Measurements from ENCODE around the gene HLCS.
A peak's percentile ranks its signal among the peaks of the same experiment; 100 is the strongest.
"Not testable (repeated sequence)": the region's sequence is repeated elsewhere in the genome, so short reads cannot be mapped to it uniquely, and the experiment has no call there.

HLCS gene

DNA sequence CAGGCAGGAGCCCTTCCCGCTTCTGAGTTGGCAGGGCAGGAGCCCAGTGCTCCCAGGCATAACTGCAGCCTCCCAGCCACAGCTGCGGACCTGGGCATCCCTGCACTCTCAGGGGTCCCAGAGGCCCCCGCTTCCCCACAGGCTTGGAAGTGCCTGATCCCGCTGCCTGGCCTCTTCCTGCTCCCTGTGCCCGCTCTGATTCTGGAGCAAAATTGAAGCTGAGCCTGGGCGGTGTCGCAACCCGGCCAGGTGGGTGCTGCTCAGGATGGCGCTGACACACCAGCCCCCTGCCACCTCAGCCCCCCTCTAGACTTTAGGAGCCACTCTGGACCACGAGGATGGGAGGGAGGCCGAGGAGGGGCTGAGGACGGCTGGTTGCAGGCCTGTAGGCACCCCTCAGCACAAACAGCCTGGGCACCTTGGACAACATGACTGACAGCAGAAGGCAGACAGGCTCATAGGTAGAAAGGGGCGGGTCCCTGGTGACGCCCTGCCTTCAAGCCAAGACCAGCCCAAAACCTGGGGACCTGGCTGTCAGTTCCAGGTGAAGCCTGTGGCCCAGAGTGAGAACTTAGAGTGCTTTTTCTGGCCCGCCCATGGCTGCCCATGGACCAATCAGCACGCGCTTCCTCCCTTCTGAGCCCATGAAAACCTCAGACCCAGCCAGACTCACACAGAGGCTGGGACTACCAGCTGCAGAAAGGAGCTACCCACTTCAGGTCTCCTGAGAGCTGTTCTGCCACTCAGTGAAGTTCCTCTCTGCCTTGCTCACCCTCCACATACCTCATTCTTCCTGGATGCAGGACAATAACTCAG, 7.2 kb downstream of the HLCS start:
- DNase-seq (ENCODE audit: low read depth in 2 of 2, low spot score in 1 of 2): no peak

DNA sequence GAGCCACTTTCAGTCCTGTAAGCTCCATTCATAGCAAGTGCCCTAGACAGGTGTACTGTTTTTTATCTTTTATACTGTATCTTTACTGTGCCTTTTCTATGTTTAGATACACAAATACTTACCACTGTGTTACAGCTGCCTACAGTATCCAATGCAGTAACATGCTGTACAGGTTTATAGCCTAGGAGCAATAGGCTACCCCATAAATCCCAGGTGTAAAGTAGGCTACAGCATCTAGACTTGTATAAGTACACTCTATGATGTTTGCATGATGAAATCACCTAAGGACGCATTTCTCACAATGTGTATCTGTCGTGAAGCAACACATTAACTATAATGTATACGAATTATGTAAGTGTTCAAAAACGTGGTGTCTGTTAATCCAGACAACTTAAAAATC, 10.7 kb downstream of the HLCS start:
- DNase-seq (ENCODE audit: low read depth in 2 of 2, low spot score in 1 of 2): no peak

DNA sequence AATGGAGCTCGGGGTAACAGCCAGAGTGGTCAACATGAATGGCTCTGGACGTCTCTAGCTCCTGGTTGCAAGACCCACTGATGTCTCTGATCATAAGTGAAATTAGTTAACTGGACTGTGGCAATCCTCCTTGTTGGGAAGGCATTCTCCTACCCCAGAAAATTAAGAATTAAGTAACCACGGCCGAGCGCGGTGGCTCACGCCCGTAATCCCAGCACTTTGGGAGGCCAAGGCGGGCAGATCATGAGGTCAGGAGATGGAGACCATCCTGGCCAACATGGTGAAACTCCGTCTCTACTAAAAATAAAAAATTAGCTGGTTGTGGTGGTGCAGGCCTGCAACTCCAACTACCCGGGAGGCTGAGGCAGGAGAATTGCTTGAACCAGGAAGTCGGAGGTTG, 14.1 kb downstream of the HLCS start:
- DNase-seq (ENCODE audit: low read depth in 2 of 2, low spot score in 1 of 2): not testable (repeated sequence)

DNA sequence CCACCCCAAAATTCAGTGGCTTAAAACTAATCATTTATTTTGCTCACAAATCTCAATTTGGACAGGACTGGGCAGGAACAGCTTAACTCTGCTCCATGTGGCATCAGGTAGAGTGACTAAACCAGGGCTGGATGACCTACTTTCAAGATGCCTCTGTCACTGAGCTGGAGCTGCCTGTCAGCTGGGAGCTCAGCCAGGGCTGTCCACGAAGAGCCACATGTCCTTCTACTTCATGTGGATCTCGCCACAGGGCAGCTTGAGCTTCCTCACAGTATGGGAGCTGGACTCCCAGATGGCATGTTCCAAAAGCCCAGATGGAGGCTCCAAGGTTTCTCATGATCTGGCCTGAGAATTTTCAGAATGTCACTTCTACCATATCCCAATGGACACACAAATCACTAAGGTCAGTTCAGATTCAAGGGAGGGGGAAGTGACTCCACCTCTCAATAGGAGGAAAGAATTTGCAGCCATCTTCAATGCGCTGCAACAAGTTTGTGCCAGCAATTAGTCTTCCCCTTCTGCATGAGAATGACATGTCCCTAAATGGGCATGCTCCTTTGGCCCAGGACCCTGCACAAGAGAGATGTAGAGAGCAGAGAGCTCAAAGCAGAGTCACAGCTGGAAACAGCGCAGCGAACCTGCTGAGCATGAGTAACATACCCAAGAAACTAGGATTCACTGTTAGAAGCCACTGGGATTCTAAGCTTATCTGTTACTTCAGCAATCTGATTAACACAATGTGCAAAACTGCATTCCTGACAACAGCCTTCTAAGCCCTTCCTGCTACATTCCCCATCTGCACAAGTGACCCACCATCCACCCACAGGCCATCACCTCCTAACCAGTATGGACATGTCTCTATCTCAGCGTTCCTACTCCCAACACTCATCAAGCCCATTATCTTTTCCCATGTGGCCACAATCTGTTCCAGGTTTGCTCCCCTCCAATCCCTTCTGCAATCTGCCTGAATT, 17.0 kb downstream of the HLCS start:
- DNase-seq (ENCODE audit: low read depth in 2 of 2, low spot score in 1 of 2): no peak

DNA sequence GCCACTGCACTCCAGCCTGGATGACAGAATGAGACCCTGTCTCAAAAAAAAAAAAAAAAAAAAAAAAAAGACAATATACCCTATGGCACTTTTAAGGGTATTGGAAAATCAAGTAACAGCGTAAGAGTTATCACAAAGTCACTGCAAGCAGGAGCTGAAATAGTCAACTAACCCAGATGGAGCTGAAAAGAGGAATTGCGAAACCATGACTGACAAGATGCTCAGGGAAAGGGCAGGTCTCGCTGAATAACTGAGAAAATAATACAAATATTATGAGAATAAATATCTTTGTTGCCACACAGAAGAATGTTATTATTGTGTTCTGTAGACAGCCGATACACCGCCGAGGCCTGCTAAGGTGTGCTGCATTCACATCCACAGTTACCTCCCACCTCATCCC, 17.8 kb downstream of the HLCS start:
- no peak for DNase-seq (ENCODE audit: low read depth in 2 of 2, low spot score in 1 of 2)

DNA sequence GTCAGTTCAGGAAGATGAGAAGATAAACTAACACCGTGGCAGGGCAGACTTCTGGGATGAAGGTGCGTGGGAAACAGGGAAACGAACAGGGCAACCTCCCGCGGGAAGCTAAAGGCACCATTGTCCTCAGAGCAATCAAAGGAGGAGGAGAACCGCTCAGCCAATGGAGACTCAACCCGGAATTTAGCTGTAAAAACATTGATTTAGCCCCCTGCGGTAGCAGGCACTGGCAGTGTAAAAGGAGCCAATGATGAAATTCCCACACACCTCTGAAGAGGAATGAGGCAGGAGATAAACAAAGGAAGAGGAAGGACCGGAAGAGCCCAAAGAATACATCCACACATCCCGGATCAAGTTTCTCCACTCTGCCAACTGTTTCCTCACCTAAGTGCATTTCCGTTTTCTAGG, 19.5 kb downstream of the HLCS start:
- DNase-seq (ENCODE audit: low read depth in 2 of 2, low spot score in 1 of 2): no peak

DNA sequence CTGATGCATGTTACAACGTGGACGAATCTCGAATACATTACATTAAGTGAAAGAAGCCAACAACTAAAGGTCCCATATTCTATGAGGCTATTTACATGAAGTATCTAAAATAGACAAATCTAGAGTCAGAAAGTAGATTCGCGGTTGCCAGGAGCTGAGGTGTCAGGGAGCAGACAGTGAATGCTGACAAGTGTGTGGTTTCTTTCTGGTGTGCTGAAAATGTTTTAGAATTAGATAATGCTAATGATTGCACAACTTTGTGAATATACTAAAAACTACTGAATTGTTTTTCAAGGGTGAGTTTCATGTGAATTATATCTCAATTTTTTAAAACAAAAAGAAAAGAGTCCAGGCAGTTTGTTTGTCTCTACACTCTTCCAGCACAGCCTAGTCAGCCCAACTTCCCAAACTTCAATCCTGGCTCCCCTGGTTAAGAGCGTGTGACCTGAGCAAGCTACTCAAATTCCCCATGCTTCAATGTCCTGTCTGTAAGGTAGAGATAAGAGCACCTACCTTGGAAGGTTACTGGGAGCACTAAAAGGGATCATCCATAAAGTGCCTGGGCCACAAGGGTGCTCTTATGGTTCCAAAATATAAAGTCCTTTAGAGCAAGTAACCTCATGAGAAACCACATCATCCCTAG, 20.9 kb downstream of the HLCS start:
- DNase-seq (ENCODE audit: low read depth in 2 of 2, low spot score in 1 of 2): no peak

DNA sequence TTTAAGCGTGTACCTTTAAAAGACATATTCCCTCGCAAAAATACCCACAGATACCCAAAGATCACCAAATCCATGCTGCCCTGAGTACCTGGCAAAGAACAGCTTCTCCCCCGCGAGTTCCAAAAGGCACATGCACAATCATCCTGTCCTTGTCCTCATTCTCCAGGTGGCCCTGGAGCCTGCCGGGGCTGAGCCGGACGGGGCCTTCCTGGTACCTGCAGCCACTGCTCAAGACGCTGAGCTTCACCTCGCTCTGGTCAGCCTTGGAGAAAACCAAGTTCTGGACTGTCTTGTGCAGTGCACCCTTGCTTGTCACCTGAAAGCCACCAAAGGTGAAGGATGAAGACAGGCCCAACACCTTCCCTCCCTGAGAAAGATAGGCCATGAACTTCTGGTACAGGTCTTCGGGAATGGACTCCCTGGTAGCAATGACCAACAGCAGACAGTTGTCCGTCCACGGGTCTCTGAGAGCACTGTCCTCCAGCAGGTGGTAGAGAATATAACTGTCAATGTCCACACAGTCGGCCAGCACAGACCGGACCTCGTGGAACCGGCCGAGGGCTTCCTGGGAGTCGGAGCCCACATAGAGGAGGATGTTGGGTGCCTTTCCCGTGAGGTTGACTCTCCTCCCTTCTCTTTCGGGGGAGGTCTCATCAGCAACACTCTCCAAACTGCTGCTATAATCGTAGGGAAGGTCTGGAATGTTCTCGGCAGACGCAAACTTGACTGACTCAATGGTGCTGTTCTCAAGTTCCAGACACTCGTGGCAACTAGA, 29.9 kb downstream of the HLCS start:
- DNase-seq (ENCODE audit: low read depth in 2 of 2, low spot score in 1 of 2): no peak

DNA sequence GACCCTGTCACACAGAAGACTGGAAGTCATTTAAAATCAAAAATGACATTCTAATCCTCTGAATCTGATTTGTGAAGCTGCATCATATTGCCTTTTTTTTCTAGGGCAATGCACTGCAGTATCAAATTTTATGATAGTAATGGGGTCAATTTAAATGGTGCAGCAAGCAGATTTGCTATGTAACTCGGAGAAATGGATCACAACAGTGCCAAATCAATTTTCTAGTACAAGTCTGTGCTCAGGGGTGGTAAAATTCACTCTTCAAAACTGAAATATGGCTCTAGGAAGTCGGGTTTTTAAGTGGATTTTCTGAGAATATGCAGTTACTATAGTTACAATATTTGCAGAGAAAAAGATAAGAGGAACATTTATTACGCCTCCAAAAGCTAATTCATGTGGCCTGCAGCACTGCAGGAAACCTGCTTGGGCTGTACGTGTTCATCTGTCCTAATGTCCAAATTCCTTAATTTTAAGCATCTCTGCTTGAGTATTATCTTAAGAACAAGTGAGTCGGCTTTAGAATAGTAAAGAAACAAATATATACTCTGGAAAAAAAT, 31.5 kb downstream of the HLCS start:
- DNase-seq (ENCODE audit: low read depth in 2 of 2, low spot score in 1 of 2): no peak

DNA sequence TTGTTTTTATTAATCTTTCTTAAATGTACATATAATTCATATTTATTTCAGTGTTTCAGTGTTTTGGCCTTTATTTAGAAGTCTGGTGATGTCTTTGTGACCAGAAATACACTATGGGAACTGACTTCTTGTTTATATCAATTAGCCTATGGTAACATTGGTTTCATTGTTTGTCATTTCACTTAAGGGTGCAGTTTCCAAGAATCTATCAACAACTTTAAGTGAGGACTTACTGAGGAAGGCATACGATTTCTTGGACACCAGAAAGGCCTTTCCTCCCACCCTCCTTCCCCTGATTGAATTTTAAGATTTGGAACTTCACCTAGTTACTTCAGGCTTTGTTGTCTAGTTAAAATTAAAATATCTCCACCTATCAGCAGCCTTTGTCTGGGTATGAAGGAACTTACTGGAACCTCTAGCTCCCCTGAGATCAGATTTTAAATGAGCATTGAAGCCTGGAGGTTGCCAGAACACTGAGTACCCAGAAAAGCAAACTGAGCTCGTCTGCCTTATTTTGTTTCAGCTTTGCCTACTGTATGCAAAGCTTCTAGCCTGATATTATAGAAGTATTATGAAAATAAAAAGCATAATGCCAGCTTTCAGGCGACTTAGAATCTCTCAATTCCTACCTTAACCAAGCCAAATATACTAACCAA, 34.2 kb downstream of the HLCS start:
- no peak for DNase-seq (ENCODE audit: low read depth in 2 of 2, low spot score in 1 of 2)

DNA sequence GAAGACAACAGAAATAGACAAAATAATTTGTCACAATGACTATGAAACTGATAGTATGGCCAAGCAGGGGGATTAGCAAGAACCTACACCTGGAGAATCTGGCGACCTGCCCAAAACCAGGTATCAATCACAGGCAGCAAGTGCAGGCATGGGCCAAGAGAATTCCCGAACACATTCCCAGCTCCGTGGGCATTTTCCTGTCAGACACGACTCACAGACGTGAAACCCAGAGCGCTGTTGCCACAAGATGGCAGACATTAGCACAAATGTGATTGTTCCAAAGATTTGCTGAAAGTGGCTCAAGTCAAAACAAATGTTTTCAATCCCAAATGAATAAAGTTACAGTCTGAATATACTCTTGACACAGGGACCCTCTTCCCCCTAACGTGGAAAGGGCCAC, 36.8 kb downstream of the HLCS start:
- no peak for DNase-seq (ENCODE audit: low read depth in 2 of 2, low spot score in 1 of 2)

DNA sequence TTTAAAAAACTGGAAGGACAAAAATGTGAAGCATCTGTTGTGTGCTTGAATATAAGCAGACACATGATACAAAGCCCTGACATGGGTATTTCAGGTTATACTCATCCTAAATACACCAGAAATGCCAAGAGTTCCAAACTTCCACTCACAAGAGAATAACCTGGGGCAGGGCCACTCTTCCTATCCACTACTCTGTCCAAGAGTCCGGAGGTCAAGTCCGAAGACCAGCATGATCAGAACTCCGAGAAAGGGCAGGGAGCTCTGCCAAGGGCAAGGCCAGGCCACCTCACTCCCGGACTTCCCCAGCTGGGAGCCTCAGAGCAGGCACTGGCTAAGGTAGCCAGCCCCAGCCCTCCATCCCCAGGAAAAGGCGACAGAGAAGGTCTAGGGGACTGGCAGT, 37.5 kb downstream of the HLCS start:
- DNase-seq (ENCODE audit: low read depth in 2 of 2, low spot score in 1 of 2): no peak

DNA sequence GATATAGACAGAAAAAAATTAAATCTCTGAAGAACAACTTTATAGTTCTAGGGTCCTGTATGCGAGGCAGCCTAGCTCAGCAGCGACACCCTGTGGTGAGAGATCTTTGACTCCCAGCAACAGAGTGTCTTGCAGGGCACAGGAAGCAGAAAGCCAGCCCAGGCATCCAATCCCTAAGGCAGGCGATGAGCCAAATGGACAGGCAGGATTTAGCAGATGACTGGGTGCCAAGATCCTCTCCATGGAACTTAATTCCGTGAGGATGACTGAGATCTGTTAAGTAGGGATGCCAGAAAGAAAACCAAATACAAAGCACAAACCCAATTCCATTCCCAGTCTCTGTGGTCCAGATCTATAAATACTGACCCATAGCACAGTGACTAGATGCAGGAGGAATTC, 38.8 kb downstream of the HLCS start:
- DNase-seq (ENCODE audit: low read depth in 2 of 2, low spot score in 1 of 2): peak; percentile 35 to 60

DNA sequence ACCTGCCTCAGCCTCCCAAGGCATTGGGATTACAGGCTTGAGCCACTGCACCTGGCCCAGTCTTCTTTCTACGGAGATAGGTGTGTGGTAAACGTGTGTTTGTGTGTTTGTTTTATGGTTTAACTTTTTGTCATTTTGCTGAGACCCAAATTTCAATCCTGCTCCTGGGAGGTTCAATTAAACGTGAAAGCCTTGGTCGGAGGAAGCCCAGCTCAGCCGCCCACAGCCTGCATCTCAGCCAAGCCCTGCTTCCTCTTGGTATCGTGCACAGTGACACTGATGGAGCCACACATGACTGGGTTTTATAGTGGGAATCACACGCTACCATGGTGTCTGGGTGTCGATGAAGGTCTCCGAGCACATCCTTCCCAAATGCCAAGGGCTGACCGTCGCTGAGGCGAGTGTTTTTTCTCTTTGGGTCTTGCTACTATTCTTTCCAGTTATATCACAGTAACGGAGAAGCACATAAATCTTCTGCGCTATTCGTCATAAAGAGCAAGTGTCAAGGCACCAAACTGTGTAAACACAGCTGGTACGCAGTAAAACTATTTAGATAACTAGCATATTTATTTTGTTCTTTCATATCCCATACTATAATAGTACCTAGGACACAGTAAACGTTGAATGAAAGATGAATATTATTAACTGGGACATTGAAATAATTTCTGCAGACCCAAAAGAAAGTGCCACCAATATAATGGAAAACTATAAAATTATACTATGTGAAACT, 39.3 kb downstream of the HLCS start:
- DNase-seq (ENCODE audit: low read depth in 2 of 2, low spot score in 1 of 2): no peak

DNA sequence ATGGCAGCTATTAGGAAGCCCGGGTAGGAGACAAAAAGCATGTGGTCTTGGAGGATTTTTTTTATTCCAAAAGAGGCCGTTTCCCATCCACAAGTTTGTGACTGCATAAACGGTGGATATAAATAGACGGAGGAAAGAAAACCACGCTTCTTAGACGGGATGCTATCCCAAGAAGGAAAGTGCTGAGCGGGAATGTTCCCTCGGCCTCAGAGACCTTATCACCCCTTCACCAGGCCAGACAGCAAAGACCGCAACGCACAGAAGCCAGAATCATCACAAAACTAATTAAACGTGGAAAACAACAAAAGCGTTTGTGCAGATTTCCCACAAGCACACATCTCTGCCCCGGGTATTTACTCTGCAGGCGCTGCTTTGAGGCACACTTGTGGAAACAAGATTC, 43.2 kb downstream of the HLCS start:
- no peak for DNase-seq (ENCODE audit: low read depth in 2 of 2, low spot score in 1 of 2)

DNA sequence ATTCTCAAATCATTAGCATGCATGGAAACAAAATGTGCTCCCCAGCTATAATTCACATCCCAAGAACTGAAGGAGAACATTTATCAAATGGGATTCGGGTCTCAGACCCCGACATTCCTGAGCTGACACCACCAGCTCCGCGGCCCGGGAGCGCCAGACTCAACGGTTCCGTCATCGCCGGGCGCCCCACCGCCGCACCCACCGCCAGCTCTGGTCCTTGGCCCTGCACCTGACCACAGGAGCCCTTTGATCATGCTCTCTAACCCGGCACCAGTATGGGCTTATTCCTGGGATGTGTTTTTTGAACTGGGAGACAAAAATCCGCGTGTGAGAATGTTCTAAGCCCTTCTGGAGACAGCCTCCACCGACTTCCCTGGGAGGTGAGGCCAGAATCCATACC, 43.6 kb downstream of the HLCS start:
- no peak for DNase-seq (ENCODE audit: low read depth in 2 of 2, low spot score in 1 of 2)

DNA sequence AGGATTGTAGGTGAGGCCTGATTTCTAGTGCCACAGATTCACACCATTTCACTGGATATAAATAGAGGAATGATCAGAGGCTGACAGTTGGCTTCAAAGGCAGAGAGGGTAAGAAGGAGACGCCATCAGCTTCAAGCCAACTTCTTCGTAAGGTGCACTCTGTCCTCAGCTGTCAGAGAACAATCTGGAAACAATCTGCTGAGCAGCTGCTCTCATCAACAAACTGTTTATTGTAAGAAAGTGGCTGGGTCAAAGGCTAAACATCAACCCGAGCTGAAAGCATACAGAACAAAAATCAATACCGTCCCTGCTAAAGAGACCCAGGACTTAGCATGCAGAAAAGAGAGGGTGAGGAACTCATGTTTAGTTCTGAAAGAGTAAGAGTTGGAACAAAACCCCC, 48.2 kb downstream of the HLCS start:
- DNase-seq (ENCODE audit: low read depth in 2 of 2, low spot score in 1 of 2): no peak

DNA sequence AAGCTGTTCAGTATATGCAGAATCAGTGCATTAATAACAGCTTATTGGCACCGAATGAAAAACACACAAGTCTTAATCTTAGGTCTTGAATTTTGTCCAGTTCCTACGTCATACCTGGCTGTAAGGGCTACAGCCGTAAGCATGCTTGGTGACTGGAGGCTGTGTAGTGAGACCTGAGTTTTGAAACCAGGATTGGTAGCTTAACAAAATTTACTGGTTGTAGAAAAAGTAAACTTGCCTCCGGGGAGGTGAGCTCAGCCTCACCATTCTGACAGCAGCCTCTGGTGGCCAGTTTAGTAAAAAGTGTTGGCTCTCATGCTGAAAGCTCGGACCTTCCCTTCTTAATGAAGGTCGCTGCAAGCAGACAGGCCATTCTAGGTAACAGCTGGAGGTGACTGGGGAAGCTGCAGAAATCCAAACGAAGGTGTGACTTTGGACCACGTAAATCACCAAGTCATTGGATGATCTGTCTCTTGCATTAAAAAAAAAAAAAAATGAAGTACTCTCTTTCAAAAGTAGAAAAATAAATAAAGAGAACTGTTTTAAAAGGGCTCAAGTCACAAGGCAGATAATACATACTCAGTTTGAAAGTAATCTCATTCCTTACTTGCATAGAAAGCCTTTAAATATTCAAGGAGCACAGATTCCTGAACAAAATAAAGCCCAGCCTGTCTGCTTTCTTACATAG, 48.9 kb downstream of the HLCS start:
- no peak for DNase-seq (ENCODE audit: low read depth in 2 of 2, low spot score in 1 of 2)

DNA sequence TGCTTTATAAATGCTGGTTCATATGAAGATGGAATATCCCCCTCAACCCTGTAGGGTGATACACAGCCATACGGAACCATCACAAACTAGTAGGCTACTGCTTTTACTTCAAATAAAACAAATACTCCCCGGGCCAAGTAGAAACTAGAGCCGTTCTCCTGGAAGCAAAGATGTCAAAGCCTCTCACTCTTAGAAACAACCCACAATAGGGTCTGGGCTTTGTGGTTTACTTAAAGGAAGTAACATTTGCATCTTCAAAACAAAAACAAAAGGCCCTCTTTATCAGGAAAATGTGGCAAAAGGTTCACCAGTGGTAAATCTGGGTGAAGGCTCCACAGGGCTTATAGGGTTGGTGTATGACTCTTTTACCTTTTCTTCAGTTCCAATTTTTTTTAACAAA, 49.8 kb downstream of the HLCS start:
- no peak for DNase-seq (ENCODE audit: low read depth in 2 of 2, low spot score in 1 of 2)

All from stimulated activated CD8-positive, alpha-beta memory T cell treated with anti-CD3 and anti-CD28 coated beads, Interleukin-4, amount 100 ng/mL, for 4 hours (primary cell).